ENCODE data around the gene SEMA4F.

The SEMA4F gene

GRCh38 chr2:74707837-74708236, 53.8 kb downstream of the SEMA4F start:
- DNase-seq: no peak

GRCh38 chr2:74708296-74708695, 54.2 kb downstream of the SEMA4F start:
- DNase-seq: no peak

- no peak for DNase-seq
Observed at GRCh38 chr2:74708883-74709282, 54.8 kb downstream of the SEMA4F start.

GRCh38 chr2:74712223-74713053, 58.4 kb downstream of the SEMA4F start:
- DNase-seq: no peak

- no peak for DNase-seq
Observed at GRCh38 chr2:74714691-74715080, 60.6 kb downstream of the SEMA4F start.

GRCh38 chr2:74715081-74715791, 61.2 kb downstream of the SEMA4F start:
- DNase-seq: peak; percentile 21

GRCh38 chr2:74715880-74716279, 61.8 kb downstream of the SEMA4F start:
- DNase-seq: no peak

- no peak for DNase-seq
Observed at GRCh38 chr2:74719066-74719465, 65.0 kb downstream of the SEMA4F start.

- DNase-seq: no peak
Observed at GRCh38 chr2:74721316-74721715, 67.3 kb downstream of the SEMA4F start.

GRCh38 chr2:74724496-74724895, 70.4 kb downstream of the SEMA4F start:
- no peak for DNase-seq

- no peak for DNase-seq
Observed at GRCh38 chr2:74725287-74725686, 71.2 kb downstream of the SEMA4F start.

GRCh38 chr2:74728842-74729241, 74.8 kb downstream of the SEMA4F start:
- no peak for DNase-seq

GRCh38 chr2:74730530-74730929, 76.5 kb downstream of the SEMA4F start:
- no peak for DNase-seq

Data from activated gamma-delta T cell (primary cell).